ENCODE data around the gene MACO1.

MACO1 gene

GRCh38 chr1:25549273-25550154, 118.8 kb downstream of the MACO1 start:
- in situ Hi-C loops (cut with MboI; ENCODE audit: low sequenced_read_pairs): no loop called here
- no peaks in the 10 kb centered on the region for H3K27me3 ChIP-seq (ENCODE audit: low read depth)
- no peaks in the 10 kb centered on the region for H3K36me3 ChIP-seq (replicated peaks)
- DNase-seq (ENCODE audit: low spot score in 2 of 2): no peak
- no peaks in the 10 kb centered on the region for H3K9me3 ChIP-seq
- peaks cover 4% of the 10 kb centered on the region for H3K4me1 ChIP-seq
- no peak overlapping the region for H3K4me3 ChIP-seq

All from HAP-1 (cell line).